HG03378 (cell line): ENCODE data around the gene ADD3.
"Not testable (repeated sequence)": the region's sequence is repeated elsewhere in the genome, so short reads cannot be mapped to it uniquely, and the experiment has no call there.

ENCODE experiments used
- ATAC-seq: cut with Tn5 transposase; IDR thresholded peaks from one replicate; pipeline ENCODE4 v1.9.1; 2021; ENCODE audit warnings: mild to moderate bottlenecking, moderate library complexity; ENCODE audit not compliant: unreplicated experiment

ADD3 gene

GRCh38 chr10:110032801-110033700 lies 25.3 kb downstream of the ADD3 start:
- no peak for ATAC-seq

- no peak for ATAC-seq
Observed at GRCh38 chr10:110033701-110034235, 26.0 kb downstream of the ADD3 start.

GRCh38 chr10:110034596-110034995 lies 26.8 kb downstream of the ADD3 start:
- ATAC-seq = no peak

GRCh38 chr10:110035070-110035921 lies 27.5 kb downstream of the ADD3 start:
- ATAC-seq = no peak

- ATAC-seq = peak; percentile 89
Observed at GRCh38 chr10:110036640-110037039, 28.9 kb downstream of the ADD3 start.

GRCh38 chr10:110039254-110039653 lies 31.5 kb downstream of the ADD3 start:
- no peak for ATAC-seq

- no peak for ATAC-seq
Observed at GRCh38 chr10:110040108-110040507, 32.3 kb downstream of the ADD3 start.

- no peak for ATAC-seq
Observed at GRCh38 chr10:110040767-110041478, 33.1 kb downstream of the ADD3 start.

GRCh38 chr10:110041479-110041829 lies 33.7 kb downstream of the ADD3 start:
- no peak for ATAC-seq

- ATAC-seq = no peak
Observed at GRCh38 chr10:110042181-110042580, 34.4 kb downstream of the ADD3 start.

GRCh38 chr10:110042891-110043290 lies 35.1 kb downstream of the ADD3 start:
- no peak for ATAC-seq

- no peak for ATAC-seq
Observed at GRCh38 chr10:110044681-110045080, 36.9 kb downstream of the ADD3 start.

GRCh38 chr10:110045772-110046171 lies 38.0 kb downstream of the ADD3 start:
- no peak for ATAC-seq

- ATAC-seq = not testable (repeated sequence)
Observed at GRCh38 chr10:110048145-110048544, 40.4 kb downstream of the ADD3 start.

GRCh38 chr10:110048781-110049180 lies 41.0 kb downstream of the ADD3 start:
- no peak for ATAC-seq

GRCh38 chr10:110049889-110050591 lies 42.3 kb downstream of the ADD3 start:
- not testable (repeated sequence) for ATAC-seq

- no peak for ATAC-seq
Observed at GRCh38 chr10:110051487-110051886, 43.7 kb downstream of the ADD3 start.

- no peak for ATAC-seq
Observed at GRCh38 chr10:110052916-110053315, 45.1 kb downstream of the ADD3 start.

- ATAC-seq = no peak
Observed at GRCh38 chr10:110056822-110057221, 49.0 kb downstream of the ADD3 start.

- no peak for ATAC-seq
Observed at GRCh38 chr10:110057456-110057855, 49.7 kb downstream of the ADD3 start.
